ENCODE measurements around the gene NKAIN1. TPM values are rescaled to one million over a fixed set of nuclear protein-coding genes. Genes with fewer than 3 reads are reported as not detected.
"Not testable (repeated sequence)": the region's sequence is repeated elsewhere in the genome, so short reads cannot be mapped to it uniquely, and the experiment has no call there.

NKAIN1 gene
- total RNA-seq, 1 donor from 2014 or later = not detected

GRCh38 chr1:31182352-31182751 lies 57.3 kb downstream of the NKAIN1 start:
- Histone ChIP-seq H3K9me3 (no peaks in the 10 kb centered on the region), H3K27me3 (peaks cover 17% of the 10 kb centered on the region), H3K27ac (no peak overlapping the region), H3K4me3 (no peak overlapping the region), H3K36me3 (no peaks in the 10 kb centered on the region), H3K4me1 (peaks cover 14% of the 10 kb centered on the region)
- peak; percentile 83 for ATAC-seq
- TF ChIP-seq CTCF (IDR thresholded peaks at IDR 0.05) = no peak
- peak; percentile 79 for DNase-seq
- intact Hi-C loops (cut with DNase I) = no loop called here

- H3K27me3 ChIP-seq = peaks cover 17% of the 10 kb centered on the region
- intact Hi-C loops (cut with DNase I) = no loop called here
- DNase-seq = peak; percentile 73
- no peak overlapping the region for H3K4me3 ChIP-seq
- ATAC-seq = peak; percentile 84
- peak; percentile 68 for TF ChIP-seq CTCF (IDR thresholded peaks at IDR 0.05)
- no peaks in the 10 kb centered on the region for H3K36me3 ChIP-seq
- peaks cover 14% of the 10 kb centered on the region for H3K4me1 ChIP-seq
- H3K9me3 ChIP-seq = no peaks in the 10 kb centered on the region
- H3K27ac ChIP-seq = no peak overlapping the region
These were observed 58.0 kb downstream of the NKAIN1 start for GRCh38 chr1:31181515-31182343.

GRCh38 chr1:31180338-31180737 lies 59.3 kb downstream of the NKAIN1 start:
- intact Hi-C loops (cut with DNase I) = no loop called here
- Histone ChIP-seq H3K27ac (no peak overlapping the region), H3K9me3 (no peaks in the 10 kb centered on the region), H3K27me3 (peaks cover 17% of the 10 kb centered on the region), H3K4me3 (no peak overlapping the region), H3K4me1 (peaks cover 14% of the 10 kb centered on the region), H3K36me3 (no peaks in the 10 kb centered on the region)
- ATAC-seq (no peak), DNase-seq (no peak)
- TF ChIP-seq CTCF (IDR thresholded peaks at IDR 0.05) = no peak

- H3K36me3 ChIP-seq; H3K4me3 ChIP-seq; ATAC-seq; H3K27ac ChIP-seq; H3K4me1 ChIP-seq; DNase-seq; intact Hi-C loops (cut with DNase I); H3K9me3 ChIP-seq: not testable (repeated sequence)
- peaks cover 17% of the 10 kb centered on the region for H3K27me3 ChIP-seq
These were observed 63.4 kb downstream of the NKAIN1 start for GRCh38 chr1:31176291-31176690.

GRCh38 chr1:31170486-31170735 lies 69.3 kb downstream of the NKAIN1 start:
- Histone ChIP-seq H3K27me3 (no peaks in the 10 kb centered on the region), H3K9me3 (no peaks in the 10 kb centered on the region), H3K4me3 (no peak overlapping the region), H3K4me1 (peaks cover 6% of the 10 kb centered on the region), H3K27ac (peak overlapping the region; percentile 66), H3K36me3 (no peaks in the 10 kb centered on the region)
- intact Hi-C loops (cut with DNase I) = no loop called here
- DNase-seq = no peak
- no peak for TF ChIP-seq CTCF (IDR thresholded peaks at IDR 0.05)
- ATAC-seq = no peak

GRCh38 chr1:31166462-31166861 lies 73.2 kb downstream of the NKAIN1 start:
- Histone ChIP-seq H3K36me3 (no peaks in the 10 kb centered on the region), H3K4me1 (peaks cover 6% of the 10 kb centered on the region), H3K27me3 (no peaks in the 10 kb centered on the region), H3K4me3 (no peak overlapping the region), H3K9me3 (no peaks in the 10 kb centered on the region), H3K27ac (no peak overlapping the region)
- DNase-seq (no peak), ATAC-seq (no peak)
- TF ChIP-seq CTCF (IDR thresholded peaks at IDR 0.05) = no peak
- intact Hi-C loops (cut with DNase I) = no loop called here
